HG02588 (cell line): ENCODE measurements around the gene NLRP8.
"Not testable (repeated sequence)": the region's sequence is repeated elsewhere in the genome, so short reads cannot be mapped to it uniquely, and the experiment has no call there.

Experiments used
- ATAC-seq: cut with Tn5 transposase; IDR thresholded peaks from one replicate; pipeline ENCODE4 v1.9.1; 2021; ENCODE audit warnings: mild to moderate bottlenecking, moderate library complexity; ENCODE audit not compliant: unreplicated experiment

Gene NLRP8

DNA sequence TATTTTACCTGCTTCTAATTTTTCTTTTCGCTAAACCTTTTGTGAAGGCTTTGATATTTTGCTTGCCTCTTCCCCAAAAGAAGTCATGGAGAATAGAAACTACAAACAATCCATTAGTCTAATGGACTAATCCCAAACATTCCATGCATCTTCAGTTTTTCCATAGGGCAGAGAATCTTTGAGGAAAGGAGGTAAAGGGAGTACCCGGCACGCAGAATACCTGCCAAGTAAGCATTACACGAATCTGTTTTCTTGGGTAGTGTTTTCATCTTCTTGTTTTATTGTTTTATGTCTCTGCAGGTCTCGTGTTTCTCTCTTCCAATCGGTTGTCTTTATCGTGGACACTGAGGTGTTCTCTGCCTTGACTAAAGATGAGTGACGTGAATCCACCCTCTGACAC is at the start of gene NLRP8:
TSS of gene NLRP8 (plus strand) at position 301 of the 400 bp plus-strand sequence.
- no peak for ATAC-seq

DNA sequence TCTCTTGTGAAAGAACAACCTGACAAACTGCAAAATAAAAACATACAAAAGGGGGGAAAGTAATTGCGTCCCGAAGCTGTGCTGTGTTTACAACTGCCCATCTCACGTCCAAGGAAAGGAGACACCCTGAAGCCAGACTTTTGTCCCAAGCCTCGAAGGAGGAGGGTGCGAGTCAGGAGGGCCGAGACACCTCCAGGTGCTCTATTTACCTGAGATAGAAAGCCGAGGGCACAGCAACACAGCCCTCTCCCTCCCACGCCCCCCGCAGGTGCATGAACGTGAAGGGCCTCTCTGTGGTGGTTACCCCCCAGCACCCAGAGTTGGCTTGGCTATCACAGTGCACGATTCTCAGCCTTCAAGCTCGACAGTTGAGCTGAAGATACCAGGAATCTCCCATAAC is 48.7 kb upstream of the NLRP8 start:
- ATAC-seq: no peak

DNA sequence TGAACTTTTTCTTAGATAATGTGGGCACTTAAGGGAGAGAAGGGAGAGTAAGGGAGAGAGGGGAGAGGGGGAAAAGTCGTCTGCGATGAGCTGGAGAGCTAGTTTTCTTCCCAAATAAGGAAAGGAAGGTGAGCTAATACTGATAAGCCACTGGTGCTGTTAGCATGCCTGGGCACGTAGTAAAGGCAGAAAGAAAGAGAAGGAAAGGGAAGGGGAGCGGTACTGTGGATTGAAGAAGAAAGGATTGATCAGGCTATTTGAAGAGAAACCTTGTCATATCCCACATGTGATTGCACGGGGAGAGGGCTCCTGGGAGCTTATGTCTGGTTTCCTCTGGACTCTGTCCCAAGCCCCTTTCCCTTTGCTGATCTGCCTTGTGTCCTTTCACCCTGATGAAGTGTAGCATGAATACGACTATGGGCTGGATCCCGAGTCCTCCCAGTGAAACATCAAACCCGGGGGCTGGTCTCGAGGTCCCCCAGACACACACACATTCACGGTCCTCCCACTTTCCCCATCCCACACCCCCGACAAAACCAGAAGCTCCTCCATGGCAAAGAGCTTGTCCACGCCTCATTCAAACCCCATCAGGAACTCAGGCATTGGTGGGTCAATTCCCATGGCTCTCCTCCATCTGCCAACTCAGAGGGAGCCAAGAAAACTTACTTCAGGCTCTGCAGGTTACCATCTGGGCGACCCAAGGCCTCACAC is 46.1 kb upstream of the NLRP8 start:
- no peak for ATAC-seq

DNA sequence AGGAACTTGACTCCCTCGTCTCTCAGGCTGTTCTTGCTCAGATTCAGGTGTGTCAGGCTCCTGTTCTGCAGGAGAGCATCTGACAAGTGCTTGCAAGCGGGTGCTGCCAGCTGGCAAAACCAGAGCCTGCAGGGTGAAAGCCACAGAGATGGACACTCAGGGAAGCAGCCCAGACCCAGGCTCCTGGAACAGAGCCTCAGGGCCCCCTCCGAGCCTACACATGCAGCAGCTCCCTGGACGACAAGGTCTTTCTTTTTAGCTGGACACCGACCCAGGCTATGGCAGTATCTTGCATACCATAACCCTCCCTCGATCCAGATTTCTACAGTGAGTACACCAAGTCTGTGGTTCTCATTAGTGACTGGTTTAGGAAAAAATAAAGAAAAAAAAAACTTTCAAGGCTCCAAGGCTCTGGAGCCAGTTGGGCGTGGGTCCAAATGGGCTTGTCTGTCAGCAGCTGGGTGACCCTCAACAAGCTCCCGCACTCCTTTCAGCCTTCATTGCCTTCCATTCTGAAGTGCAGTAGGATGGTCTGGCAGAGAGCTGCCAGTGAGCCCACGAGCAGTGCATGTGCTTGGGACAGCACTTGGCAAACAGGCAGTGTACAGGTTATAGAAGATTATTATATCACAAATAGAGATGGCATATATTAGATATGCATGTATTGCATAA is 45.4 kb upstream of the NLRP8 start:
- ATAC-seq: no peak

DNA sequence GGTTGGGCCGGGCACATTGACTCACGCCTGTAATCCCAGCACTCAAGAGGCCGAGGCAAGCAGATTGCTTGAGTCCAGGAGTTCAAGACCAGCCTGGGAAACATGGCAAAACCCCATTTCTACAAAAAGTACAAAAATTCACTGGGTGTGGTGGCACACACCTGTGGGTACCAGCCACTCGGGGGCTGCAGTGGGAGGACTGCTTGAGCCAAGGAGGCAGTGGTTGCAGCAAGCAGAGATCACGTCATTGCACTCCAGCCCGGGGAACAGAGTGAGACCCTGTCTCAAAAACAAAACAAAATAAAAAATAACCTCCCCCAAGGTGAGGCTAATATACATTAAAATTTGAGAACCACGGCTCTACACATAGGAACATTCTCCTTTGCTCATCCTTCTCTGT is 40.3 kb upstream of the NLRP8 start:
- ATAC-seq: no peak

DNA sequence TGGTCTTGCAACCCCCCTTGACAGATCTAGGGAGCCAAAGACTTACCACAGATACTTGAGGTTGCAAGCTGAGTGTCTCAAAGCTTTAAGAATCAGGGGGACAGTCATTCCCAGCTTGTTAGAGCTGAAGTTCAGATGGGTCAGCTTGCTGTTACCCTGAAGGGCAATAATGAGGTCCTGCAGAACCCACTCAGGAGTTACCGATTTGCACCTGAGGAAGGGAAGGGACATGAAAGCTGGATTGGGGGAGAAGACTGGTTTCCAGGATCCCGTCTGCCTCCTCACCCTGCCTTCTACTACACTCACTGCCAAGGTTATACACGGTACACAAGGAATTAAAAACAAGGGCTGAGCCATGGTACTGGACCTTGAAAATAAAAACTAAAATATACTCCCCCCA is 39.9 kb upstream of the NLRP8 start:
- ATAC-seq: no peak

DNA sequence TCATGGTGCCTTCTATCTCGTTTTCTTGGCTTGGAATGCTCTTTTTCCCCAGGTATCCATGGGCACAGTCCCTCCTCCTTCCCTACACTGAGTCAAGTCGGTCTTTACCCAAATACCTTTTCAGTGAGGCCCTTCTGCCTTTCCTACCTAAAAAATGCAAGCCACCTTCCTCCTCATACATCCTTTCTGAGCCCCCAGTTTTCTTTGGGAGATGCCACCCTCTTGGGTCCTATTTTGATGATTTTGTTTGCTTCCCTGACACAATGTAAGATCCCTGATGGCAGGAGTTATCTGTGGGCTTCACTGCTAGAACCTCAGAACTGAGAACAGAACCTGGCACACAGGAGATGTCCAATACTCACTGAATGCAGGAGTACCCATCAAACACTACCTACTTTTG is 37.8 kb upstream of the NLRP8 start:
- ATAC-seq: no peak

DNA sequence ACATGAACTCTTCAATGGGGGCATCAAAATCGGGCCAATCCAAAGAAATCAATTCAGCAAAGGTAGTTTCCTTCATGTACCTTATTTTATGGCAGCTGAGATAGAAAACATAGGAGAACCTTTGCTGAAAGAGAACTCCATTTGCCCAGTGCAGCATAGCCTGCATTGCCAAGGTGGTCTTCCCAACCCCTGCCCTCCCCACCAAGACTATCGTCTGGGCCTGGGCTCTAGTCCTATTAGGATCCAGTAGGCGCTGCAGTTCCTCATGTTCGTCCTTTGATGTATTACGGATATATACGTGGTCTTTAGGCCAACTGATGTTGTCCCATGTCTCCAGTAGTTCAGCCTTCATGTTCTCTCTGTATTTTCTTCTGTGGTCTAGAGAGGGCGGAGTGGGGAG is 34.7 kb upstream of the NLRP8 start:
- no peak for ATAC-seq

DNA sequence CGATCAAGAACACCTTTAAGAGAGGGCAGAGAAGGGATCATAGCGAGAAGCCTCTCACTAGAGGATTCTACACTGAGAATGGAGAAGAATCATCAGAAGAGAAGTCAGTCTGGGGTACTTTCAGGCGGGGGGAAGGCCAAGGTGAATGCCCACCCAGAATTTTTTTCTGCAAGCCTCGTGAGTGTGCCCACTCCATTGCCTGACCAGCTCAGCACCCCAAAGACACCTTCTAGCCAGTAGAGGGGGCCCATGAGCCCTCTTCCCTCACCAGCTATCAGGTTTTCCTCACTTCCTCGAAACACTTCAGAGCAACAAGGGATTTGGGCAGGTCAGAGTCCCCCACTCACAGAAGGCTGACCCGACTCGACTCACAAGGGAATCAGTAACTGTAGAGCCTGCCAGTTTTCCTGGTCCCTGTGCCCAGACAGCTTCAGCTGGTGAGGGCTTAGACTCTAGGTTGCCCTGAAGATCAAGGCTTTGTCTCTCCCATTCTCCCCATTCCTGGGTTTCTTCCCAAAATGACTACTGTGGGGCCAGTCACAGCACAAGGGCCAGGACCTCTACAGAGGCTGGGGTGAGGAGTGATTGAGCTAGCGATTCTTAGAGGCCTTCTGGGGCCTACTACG is 33.9 kb upstream of the NLRP8 start:
- ATAC-seq: no peak

DNA sequence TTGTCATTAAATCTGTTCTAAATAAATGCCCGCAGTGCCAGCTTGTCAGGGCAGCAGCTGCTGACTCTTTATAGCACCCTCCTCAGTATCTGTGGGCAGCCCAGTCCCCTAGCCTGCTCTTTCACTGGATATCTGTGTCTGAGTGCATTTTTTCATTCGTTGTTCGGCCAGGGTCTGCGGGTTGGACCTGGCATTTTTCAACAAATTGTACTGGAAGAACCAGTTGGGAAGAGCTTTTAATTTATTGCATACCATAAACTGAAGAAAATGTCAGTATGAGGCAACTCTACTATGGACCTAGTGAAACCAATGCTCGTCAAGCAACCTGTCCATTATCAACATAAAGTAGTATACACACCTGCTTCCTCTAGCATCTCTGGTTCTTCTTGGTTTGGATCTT is 24.1 kb upstream of the NLRP8 start:
- no peak for ATAC-seq

DNA sequence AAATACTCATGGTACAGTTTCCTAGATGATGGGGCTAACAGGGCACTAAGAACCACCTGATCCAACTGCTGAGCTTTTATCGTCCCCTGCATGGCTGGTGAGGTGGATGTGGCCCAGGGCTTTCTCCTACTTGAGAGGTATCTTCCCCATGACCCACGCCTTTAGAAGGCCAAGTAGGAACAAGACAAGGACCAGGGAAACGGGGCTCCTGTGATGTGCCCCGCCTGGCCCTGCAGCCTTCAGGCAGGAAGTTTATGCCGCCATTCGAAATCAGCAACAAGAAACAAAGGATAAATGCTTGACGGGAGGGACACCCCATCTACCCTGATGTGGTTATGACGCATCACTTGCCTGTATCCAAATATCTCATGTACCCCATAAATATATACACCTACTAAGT is 19.6 kb upstream of the NLRP8 start:
- ATAC-seq: no peak

DNA sequence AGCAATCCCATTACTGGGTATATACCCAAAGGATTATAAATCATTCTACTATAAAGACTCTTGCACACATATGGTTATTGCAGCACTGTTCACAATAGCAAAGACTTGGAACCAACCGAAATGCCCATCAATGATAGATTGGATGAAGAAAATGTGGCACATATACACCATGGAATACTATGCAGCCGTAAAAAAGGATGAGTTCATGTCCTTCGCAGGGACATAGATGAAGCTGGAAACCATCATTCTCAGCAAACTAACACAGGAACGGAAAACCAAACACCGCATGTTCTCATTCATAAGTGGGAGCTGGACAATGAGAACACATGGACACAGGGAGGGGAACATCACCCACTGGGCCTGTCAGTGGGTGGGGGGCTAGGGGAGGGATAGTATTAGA is 18.4 kb upstream of the NLRP8 start:
- not testable (repeated sequence) for ATAC-seq

DNA sequence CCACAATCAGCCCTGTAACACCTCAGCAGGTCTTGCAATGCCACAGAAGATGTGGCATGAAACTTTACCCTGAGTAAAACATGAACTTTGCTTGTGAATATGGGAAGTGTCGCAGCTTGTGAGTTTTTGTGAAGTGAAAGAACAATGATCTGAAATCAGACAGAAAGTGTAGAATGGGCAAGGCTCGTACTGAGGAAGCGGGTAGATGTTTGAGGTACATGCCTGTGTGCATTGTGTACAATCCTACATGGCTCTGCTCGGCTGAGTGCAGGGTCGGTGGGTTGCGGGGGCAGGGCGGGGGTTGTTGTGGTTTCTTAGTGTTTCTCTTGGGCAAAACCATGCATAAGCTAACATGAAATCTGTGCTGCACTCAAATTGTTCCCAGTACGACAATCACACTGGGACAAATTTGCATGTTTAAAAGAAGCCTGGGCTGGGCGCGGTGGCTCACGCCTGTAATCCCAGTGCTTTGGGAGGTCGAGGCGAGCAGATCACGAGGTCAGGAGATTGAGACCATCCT is 16.6 kb upstream of the NLRP8 start:
- no peak for ATAC-seq

DNA sequence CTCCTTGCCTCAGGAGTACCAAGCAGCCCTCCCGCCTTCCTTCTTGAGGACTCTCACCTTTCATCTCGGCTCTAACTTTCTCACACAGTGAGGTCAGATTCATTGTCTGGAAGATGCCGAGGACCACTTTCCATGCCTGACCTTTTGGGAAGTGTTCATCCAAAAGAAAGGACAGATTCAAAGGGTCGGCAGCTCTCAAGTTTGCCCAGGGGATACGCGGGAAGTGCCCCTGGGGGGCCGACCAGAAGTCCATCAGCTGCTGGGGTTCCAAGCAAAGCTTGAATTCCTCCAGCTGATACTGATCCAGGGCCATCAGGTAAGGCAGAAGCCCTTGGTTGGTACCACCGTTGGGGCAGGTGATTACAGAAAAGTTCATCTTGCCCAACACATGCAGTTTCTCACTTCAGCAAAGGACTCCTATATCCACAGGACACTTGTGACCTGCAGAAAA is 15.7 kb upstream of the NLRP8 start, which contains the start of gene NLRP13:
TSS of gene NLRP13 (minus strand) at position 401 of the 451 bp plus-strand sequence. CDS start at position 376, 25 bp downstream.
- ATAC-seq: no peak

DNA sequence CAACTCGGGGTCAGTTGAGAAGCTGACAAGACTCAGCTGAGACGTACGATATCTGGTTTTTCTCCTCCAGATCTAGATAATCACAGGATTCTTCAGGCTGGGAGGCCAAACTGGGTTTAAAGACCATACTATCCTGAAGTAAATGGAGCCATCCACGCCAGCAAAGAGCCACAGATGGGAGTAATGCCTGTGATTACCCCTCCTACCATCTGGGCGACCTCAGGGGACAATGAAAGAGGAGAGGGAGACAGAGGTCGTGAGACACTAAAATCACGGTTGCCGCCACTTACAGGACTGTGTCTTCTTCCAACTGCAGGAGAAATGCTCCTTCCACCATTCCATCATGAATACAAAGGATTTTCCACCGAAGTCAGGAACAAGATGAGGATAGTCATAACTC is 12.4 kb upstream of the NLRP8 start:
- no peak for ATAC-seq

DNA sequence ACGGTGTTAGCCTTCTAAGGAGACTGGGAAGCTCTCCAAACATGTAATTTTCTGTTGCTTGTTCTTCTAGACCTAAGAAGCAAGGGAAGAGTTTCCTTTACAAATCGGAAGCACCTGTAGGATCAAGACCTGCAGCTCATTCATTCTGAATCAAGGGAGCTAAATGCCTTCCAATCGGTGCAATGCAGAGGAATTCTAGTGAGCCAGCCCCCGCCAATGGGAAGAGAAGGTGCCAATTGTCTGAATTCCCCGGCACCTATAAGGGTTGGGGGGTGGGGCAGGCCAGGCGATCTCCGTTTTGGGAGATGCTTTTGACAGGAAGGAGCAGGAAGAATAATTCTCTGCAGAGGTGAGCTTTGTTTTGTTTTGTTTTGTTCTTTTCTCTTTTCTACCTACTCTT is 8.4 kb upstream of the NLRP8 start:
- ATAC-seq: no peak

DNA sequence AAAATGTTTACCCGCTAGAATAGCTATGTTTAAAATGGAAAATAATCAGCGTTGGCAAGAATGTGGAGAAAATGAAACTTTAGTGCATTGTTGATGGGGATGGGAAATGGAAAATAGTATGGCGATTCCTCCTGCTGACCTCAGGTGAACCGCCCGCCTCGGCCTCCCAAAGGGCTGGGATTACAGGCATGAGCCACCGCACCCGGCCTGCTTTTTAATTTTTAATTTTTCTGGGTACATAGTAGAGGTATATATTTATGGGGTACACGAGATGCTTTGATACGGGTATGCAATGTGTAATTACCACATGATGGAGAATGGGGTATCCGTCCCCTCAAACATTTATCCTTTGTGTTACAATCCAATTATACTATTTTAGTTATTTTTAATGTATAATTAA is 7.3 kb upstream of the NLRP8 start:
- ATAC-seq: no peak

DNA sequence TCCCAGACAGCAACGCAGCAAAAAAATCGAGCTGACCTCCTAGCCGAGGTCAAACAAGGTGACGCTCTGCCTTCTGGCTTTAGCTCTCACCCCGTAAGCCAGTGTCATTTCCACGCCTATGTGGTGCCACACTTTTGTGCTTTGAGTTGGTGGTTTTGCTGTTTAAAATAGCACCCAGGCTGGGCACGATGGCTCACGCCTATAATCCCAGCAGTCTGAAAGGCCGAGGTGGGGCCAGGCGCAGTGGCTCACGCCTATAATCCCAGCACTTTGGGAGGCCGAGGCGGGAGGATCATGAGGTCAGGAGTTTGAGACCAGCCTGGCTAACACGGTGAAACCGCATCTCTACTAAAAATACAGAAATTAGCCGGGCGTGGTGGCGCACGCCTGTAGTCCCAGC is 2.9 kb downstream of the NLRP8 start:
- not testable (repeated sequence) for ATAC-seq

DNA sequence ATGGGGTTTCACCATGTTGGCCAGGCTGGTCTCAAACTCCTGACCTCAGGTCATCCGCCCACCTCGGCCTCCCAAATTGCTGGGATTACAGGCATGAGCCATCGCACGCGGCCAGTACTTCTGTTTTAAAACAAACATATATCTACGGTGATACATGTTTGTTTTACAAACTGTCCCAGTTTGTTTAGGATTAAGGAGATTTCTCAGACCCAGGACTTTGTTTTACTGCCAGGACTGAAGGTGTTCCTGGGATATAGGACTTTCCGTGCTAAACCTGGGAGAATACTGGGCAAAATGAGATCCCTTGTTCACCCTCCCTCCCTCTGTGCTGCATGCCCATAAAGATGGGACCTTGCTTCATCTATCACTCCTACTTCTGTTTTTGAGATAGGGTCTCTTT is 8.8 kb downstream of the NLRP8 start:
- no peak for ATAC-seq

DNA sequence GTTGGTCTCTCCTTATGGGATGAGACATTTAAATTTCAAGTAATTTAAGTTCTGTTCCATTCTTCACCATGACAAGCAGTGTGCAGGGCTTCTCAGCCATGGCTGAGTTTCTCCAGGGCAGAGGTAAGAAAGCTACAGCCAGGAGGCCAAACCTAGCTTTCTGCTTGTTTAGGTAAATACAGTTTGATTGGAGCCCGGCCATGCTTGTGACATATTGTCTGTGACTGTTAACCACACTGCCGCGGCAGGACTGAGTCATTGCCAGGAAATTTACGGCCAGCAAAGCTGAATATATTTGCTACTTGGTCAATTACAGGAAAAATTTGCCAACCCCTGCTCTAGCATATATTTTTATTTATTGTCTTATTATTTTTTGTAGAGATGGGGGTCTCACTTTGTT is 10.7 kb downstream of the NLRP8 start:
- ATAC-seq: no peak

DNA sequence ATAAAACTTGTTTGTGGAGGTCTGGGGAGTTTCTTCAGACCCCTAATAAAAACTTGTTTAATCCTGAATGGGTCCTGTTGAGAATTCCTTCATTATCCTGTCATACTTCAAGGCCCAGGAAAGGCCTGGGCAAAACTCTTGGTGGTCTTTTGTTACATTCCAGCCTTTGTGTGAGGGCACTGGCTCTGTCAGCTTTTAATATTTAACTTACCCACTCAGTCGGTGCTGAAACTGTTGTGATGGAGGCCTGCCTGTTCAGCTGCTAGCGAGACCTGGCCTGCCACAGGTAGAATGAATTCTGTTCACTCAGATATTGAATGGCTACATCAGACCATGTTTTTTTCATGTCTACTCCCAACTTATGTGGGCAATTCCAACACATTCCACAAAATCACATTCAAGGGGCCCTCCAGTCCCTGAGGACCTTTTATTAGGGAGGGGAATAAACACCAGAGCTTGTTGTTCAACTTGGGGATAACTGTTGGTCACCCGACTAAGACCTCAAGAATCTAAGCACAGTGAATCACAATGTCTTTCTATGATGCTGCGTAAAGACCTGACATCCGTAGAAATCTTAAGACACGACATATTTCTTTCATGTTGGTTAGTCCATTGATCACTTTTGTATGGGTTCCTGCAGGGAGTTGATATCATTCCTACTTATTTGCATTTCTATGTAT is 12.5 kb downstream of the NLRP8 start:
- no peak for ATAC-seq
